Measurements from ENCODE around the gene TSHZ2.

TSHZ2 gene

DNA sequence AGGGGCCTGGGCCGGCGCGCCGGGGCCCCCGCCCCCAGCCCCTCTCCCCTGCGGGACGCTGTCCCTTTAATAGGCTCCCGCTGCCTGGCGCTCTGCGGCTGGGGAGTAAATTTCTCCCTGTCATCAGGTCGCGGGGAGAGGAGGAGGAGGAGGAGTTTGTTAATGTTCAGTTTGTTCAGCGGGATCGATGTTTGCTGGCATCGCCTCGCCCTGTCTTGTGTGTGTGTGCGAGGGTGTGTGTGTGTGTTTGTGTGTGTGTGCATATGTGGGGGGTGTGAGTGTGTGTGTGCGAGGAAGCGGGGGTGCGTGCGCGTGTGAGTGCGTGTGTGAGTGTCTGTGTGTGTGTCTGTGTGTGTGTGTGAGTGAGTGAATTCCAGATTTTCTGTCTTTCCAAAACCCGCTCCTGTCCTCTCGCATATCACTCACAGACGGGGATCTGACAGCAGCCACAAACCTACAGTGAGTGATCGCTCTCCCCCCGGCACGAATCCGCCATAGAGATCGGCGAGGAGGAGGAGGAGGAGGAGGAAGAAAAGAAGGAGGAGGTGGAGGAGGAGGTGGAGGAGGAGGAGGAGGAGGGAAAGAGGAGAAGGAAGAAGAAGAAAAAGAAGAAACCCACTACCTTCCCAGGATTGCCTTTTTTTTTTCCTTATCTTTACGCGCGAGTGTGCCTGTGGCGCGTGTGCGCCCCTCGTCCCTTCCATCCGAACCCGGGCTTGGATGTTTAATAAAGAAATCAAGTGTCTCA is at the start of gene TSHZ2:
Gene TSHZ2, plus strand, starts transcription at position 169 of the 748 bp plus-strand sequence. CDS start 936 bp downstream, outside the sequence.
- DNase-seq (ENCODE audit: low read depth) = peak; percentile 57

GRCh38 chr20:52922436-52922835 is 49.7 kb upstream of the TSHZ2 start:
- DNase-seq (ENCODE audit: low read depth) = no peak

GRCh38 chr20:52923123-52923937 is 48.8 kb upstream of the TSHZ2 start:
- DNase-seq (ENCODE audit: low read depth) = no peak

- no peak for DNase-seq (ENCODE audit: low read depth)
These were observed 47.5 kb upstream of the TSHZ2 start for GRCh38 chr20:52924411-52925271.

GRCh38 chr20:52926505-52926904 is 45.7 kb upstream of the TSHZ2 start:
- no peak for DNase-seq (ENCODE audit: low read depth)

DNA sequence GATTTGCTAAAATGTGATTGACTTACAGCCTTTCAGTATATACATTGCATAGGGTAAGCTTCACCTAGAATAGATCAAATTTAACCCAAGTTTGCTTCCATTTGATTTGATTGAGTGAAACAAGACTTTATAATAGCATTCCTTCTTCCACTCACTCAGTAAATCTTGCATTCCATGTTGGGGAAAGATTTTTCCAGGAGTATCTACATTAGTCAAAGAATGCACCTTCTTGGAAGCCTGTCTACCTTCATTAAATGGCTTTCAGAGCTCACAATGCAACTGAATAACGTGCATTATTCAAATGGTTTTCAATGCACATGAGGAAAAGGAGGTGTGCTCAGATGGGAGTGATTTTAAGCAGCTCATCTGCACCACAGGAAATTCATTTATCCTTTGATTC is 38.3 kb upstream of the TSHZ2 start:
- DNase-seq (ENCODE audit: low read depth) = no peak

DNA sequence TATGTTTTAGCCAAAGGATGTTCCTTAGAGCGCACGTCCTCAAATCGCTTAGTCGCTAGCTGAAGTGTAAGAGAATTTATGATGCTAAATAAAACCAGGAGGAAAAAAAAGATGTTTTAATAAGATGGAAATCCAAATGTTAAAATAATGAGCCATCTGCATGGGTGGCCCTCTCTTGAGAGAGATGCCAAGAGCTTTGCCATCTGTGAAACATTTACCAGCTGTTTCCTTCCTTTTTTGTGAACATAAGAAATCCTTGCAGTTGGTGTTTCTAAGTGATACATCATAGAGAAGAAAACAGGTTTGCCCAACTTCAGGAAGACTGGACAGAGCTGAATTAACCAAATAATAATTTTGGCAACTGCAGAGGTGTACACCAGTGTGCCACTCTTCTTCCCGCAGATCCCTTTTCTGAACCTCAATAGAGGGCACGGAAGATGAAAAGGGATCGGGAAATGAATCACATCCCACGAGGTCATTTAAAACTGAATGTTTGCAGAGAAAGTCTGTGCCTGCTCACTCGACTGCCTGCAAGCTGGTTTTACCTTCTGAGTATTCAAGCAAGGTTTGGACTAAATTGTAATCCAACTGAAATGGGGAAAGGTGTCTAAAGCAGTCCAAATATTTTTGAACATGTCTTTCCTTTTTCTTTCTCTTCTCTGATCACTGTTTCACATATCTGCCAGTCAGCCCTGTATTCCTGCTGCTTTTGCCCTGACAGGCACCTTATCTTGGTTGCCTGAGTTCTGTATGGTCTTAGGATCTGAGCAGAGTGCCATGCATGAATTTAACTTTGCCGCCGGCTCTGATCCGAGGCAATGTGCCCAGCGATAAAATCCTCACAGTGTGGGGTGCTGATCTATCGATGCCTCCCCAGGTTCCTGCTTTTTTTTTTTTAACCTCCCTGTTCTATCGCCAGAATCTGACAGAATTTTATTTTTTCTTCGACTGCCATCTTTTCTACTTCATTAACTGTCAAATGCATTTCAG is 35.5 kb upstream of the TSHZ2 start:
- DNase-seq (ENCODE audit: low read depth) = no peak

GRCh38 chr20:52937591-52938100 is 34.5 kb upstream of the TSHZ2 start:
- DNase-seq (ENCODE audit: low read depth) = no peak

DNA sequence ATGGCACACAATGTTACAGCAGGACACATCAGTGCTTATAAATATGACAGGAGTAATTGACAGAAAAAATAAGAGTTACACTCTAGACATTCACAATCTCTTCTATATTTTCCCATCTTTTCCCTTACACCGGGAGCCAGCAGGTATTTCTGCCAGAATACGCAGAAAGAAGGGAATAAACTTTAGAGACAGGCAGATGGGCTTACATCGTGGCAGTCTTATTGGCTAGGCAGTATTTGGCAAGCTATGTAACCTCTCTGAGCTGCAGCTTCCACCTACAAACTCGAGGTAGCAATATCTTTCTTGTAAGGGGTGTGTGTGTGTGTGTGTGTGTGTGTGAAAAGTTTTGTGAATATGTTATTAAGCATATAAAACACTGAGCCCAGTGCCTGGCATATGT is 33.0 kb upstream of the TSHZ2 start:
- DNase-seq (ENCODE audit: low read depth) = no peak

DNA sequence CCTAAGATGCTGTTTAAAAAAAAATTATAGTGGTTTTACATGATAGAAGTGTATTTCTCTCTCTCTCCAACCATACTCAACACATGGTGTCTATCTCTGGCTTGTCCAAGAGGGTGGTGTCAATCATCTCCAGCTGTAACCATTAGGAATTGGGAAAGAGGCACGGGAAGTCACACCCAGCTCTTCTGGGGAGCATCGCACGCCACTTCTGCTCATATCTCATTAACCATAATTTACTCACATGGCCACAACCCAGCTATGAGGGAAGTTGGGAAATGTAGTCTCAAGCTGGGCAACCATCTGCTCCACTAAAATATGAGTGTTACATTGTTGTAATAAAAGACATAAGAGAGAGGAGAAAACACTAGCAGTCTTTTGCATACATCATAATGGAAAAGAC is 30.4 kb upstream of the TSHZ2 start:
- DNase-seq (ENCODE audit: low read depth) = no peak

DNA sequence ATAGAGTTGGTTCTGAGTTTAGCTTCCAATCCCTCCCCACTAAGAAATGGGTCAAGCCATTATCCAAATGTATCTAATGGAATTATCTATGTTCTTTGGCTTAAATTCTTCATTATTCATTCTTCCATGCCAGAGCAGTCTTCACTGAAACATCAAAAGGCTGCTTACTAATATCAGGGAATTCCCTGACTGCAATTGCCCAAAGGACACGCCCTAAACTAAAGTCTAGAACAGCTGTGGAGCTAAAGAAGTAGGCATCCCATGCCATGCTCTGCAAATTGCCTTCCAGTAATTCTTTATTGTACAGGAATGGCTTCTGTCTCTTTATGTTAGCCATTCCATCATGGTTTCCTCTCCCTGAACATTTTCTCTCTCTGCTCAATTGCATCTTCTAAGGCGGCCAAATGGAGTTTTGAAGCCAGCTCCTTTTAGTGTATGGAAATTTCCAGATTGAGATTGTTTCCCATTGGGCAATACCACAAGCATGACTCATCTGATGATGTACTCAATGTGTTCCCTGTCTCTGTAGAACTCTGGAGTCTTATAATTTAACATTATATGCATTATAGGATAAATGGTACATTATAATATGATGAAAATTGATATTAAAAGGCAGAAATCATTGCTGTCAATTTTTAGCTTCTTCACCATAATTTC is 28.8 kb upstream of the TSHZ2 start:
- no peak for DNase-seq (ENCODE audit: low read depth)

DNA sequence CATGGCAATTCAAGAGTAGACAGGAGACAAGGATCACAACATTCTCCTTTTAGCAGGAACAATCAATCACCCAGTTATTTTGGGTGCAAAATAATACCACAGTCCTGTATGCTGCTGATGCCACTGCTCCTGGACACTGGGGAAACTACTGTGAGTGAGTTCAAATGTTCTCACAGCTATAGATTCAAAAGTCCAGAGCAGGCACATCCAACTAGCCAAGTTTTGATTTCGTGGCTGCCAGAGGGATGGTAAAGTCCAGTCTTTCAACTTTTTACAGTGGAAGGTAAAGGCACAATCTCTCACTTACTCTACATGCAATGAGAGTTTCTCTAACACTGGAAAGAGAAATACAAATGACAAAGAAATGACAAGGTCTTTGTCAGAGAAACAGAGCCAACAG is 26.9 kb upstream of the TSHZ2 start:
- DNase-seq (ENCODE audit: low read depth) = no peak

DNA sequence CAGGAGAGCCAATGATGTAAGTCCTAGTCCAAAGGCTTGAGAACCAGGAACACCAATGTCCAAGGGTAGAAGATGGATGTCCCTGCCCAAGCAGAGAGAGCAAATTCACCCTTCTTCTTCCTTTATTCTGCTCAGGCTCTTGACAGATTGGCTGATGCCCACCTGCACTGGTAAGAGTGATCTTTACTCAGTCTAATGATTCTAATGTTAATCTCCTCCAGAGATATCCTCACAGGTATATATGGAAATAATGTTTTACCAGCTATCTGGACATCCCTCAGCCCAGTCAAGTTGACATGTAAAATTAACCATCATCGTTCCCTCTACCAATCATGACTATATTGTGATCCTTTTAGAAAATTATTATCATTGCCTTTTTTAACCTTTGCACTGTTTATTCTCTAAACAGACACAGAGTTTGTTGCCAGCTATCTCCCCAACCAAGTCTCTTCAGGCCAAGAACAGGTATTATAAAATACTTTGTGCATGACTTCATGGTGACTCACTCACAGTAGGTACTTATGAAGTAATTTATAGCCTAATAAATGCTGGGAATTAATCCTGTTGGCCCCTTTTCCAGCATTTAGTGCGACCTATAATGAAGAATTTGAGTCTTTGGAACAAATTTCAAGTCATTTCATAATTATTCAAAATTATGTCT is 26.2 kb upstream of the TSHZ2 start:
- DNase-seq (ENCODE audit: low read depth) = no peak

DNA sequence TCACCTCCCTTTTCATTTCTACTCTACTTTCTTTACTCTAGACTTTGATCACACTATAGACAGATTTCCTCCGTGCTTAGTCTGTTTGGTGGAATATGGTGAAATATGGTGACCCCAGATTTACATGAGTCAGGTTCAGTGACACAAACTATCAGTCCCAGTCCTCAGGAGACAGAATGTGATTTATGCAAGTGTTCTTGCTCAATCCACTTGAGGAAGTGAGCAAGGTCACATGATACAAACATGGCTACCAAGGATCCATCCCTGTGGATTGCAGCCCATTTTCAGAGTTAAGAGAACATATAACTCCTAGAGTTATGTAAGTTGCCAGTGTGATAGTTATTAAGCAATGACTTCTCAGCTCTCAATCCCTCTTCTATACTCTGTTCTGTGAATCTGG is 23.7 kb upstream of the TSHZ2 start:
- no peak for DNase-seq (ENCODE audit: low read depth)

- DNase-seq (ENCODE audit: low read depth) = no peak
These were observed 19.1 kb upstream of the TSHZ2 start for GRCh38 chr20:52953020-52953419.

DNA sequence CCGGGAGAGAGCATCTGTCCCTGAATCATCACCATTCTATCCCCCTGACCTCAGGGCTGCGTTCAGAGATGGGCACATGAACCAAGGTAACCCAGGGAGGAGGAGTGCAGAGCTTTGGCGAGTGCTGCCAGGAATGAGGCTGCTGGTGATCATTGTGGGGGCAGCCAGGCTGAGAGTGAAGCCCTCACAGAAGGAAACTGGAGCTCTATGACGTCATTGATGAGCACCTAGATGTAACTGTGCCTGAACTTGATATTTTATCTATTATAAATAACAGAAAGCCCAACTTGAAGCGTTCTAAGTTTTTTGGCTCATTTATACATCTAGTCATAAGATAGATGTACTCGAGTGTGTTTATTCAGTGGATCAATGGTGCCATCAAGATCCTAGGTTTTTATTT is 17.3 kb upstream of the TSHZ2 start:
- DNase-seq (ENCODE audit: low read depth) = no peak

DNA sequence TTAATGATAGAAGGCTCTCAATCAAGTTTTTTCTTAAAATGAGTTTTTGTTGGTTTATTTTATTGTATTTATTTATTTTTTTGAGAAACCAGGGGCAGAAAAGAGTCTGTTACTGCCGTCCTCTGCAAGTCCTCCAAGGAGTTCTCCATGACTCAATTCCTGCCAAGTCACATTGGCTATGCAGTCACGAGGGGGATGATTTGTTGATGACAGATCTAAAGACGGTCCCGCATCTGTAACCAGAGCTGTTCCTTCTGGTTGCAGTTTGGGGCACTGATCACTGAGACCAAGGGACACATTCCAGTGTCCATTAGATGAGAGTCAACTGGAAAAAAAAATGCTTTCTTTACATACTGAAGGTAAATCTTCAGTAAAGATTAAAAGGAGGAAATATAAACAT is 13.9 kb upstream of the TSHZ2 start:
- no peak for DNase-seq (ENCODE audit: low read depth)

DNA sequence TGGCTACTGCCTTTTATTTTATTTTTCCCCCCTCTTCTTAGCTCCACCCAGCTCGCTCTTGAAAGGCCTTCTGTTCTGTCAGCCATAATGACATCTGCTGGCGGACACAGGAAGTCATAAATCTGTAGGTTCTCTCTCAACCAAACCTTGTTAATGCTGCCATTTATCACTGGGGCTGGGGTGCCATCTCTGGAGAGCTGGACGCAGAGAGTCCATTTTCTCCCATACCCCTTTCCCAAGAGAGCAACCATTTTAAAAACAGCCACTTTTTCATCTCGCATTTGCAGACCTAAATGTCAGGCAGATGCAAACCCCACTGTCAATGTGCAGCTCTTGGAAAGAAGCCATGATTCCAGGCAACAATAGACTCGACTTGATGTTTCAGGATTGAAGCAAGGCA is 13.0 kb upstream of the TSHZ2 start:
- no peak for DNase-seq (ENCODE audit: low read depth)

DNA sequence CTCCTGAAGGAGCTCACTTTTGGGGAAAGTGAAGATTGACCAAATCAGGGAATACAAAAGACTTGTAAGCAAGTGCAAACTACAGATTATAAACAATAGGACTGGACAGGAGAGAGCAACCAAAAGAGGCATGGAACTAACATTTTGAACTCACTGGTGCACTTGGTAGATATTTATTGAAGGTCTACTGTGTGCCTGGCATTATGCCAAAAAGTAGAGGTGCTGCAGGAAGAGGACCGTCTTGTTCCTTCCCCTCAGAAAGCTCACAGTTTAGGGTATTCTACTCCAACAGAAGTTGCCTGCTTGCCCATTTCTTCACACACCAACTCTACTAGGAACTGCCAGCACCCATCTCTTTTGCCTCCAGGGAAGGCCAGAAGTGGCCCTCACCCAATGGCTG is 10.0 kb upstream of the TSHZ2 start:
- DNase-seq (ENCODE audit: low read depth) = no peak

- no peak for DNase-seq (ENCODE audit: low read depth)
These were observed 9.0 kb upstream of the TSHZ2 start for GRCh38 chr20:52963131-52963530.
